HG03175 (cell line): ENCODE data around the gene NBEA.

Source experiments
- ATAC-seq: cut with Tn5 transposase; IDR thresholded peaks from one replicate; pipeline ENCODE4 v1.9.1; 2021; ENCODE audit warnings: mild to moderate bottlenecking, moderate library complexity; ENCODE audit not compliant: unreplicated experiment

NBEA gene

DNA sequence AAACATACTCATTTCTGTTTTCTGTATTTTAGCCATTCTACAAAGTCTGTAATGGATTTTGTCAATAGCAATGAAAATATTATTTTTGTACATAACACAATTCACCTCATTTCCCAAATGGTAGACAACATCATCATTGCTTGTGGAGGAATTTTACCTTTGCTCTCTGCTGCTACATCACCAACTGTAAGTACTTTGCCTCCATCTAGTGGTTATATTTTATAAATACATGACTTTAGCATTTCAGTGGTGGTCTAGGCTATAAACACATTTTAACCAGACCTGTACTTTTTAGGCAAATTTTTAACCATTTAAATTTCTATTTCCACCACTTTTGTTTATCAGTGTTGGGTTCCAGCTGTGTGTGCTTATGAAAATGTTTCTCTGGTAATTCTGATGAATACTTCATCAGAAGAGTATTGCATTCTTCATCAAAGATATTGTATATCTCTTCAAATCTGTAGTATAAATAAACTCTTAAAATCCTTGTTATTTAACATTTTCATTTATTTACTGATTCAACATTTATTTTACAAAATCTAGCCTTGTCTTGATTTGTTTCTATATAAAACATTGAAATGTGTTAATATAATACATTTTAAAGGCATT lies 222.4 kb downstream of the NBEA start:
- ATAC-seq, result peak; percentile 73

DNA sequence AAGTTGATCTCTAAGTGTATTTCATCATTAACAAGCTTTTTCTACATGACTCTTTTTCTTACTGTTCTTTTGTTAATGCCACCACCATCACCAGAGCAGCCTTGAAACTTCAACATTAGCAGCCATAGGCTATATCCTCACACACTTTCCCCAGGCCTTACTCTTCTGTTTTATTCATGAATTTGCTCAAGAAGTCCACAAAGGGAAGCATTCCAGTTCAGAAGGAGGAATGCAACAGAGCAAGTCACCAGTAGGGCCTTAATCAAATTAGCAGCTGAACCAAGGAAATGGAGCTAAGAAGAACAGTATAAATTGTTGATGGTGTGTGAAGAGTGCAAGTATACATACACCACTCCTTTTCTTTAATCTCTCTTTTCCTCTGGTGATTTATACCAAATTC lies 223.1 kb downstream of the NBEA start:
- ATAC-seq, result no peak

DNA sequence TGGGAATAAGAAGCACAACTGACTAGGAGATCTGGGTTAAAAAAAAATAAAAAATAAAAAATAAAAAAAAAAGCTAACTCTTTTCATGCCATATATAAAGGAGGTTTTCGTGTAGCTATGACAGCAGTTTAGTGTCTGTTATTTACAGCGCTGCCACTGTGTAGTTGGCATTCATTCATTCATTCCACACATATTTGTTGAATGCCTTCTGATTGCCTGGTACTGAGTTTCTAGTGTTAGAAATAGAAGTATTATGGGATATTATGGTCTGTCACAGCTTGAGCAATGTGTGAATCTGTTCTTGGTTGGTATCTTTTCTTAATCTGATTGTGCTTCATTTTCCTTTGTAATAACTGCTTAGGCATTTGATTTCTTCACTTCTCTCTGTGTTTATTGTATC lies 237.4 kb downstream of the NBEA start:
- no peak for ATAC-seq

DNA sequence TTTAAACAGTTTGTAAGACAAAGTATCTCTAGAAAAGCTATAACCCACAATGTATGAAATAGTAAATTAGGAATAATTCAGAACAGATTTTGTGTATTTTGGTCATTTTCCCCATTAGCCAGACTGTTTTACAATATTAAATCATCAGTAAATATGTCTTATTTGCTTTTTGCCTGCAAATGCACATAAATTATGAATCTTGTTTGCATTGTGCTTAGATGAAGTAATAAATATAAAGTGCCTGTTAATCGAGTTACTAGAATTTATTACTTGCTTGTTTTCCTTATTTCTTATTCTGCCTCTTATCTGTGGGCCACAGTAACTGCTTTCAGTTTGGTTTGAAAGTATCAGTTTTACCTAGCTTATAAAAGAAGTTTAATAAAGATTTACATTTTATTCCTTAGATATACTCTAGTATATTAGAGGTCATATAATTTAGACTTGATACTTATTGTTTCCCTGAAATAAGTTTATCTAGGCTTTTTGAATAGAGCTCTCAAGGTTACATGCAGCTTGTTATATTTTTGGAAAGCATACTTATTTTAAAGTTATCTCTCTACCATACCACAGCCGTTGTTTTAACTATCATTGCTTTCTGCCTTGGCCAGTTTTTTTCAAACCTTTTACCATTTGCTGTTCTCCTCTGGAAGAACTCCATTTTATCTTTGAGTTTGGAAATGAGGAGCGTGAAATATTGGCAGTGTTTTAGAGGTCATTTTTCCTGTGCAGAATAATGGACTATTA lies 238.0 kb downstream of the NBEA start:
- no peak for ATAC-seq

GRCh38 chr13:35190241-35190640 lies 248.2 kb downstream of the NBEA start:
- no peak for ATAC-seq

GRCh38 chr13:35191883-35192282 lies 249.8 kb downstream of the NBEA start:
- ATAC-seq, result no peak

- no peak for ATAC-seq
Measured at GRCh38 chr13:35198613-35199200, 256.6 kb downstream of the NBEA start.

DNA sequence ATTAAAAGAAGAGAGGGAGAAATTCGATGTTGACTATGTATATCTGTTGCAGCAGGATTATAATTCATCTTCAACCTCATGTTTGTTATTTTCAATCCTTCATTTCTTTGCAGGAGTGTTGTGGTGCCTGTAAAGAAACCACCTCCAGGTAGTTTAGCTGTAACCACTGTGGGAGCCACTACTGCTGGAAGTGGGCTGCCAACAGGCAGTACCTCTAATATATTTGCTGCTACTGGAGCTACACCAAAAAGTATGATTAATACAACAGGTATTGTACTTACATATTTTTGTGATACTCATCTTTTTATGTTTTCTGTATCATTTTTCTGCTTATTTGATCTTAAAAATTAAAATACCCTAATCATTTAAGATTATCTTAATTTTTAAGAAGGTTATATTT lies 266.5 kb downstream of the NBEA start:
- no peak for ATAC-seq

DNA sequence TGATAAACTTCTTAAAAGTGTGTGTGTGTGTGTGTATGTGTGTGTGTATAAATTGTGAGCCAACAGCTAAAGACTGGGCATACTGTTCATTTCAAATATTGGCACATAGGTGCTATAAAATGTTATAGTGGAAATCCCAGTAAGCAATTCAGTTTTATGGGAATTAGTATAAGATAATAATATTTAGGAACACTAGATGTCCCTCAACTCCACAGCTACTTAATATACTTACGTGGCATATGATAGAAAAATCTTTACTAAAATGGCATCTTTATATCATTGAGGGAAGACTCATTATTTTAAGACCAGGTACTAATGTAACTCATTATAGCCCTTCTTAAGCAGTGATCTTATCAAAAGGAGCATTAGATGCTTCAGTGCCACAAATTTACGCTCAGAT lies 268.2 kb downstream of the NBEA start:
- no peak for ATAC-seq

DNA sequence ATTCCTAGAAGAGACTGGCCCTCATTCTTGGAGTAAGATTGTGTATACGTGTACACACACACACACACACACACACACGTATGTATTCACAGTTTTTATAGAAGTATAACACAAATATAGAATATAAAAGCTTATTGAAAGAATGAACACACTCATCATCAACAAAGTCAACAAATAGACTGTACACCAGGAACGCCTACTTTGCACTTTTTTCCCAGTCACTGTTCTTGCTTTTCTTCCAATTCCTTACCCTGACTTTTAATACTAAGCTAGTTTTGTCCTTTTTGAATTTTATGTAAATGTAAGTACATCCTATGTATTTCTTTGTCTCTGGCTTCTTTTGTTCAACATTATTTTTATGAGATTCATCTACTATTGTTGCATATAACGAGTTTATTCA lies 269.9 kb downstream of the NBEA start:
- no peak for ATAC-seq

- ATAC-seq, result no peak
Measured at GRCh38 chr13:35213911-35214310, 271.8 kb downstream of the NBEA start.

- no peak for ATAC-seq
Measured at GRCh38 chr13:35216131-35216530, 274.1 kb downstream of the NBEA start.

GRCh38 chr13:35219021-35219420 lies 277.0 kb downstream of the NBEA start:
- no peak for ATAC-seq

GRCh38 chr13:35225159-35225558 lies 283.1 kb downstream of the NBEA start:
- no peak for ATAC-seq

DNA sequence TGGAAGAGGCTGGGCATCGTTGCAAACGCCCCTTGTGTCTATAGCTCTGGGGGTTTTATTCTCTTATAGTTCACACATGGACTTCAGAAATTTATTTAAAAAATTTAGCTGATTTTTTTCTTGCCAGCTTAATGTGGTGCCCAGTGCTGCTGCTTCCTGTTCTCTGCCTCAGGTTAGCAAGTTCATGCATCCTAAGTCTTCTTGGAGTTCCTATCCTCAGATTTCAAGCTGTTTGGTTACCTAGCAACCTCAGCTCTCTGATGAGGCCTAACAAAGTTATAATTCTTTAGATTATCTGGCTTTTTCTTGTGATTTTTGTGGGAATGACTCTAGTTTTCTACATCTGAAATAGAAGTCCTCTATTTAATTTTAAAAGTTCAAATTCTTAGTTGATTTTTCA lies 283.5 kb downstream of the NBEA start:
- ATAC-seq, result no peak

DNA sequence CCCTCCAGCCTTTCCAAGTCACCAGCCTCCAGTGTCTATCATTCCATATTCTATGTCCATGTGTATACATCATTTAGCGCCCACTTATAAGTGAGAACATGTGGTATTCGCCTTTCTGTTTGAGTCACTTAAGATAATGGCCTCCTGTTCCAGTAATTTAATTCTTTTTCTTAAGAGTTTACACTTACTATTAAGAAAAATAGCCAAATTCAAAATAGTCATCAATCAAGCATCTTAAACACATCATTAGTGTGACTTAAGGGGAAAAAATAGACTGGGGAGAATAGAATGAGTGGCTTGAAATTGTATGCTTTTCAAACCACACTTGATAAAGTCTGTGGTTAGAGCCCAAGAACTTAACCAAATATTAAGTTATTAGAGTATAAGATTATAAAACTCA lies 286.5 kb downstream of the NBEA start:
- ATAC-seq, result no peak

DNA sequence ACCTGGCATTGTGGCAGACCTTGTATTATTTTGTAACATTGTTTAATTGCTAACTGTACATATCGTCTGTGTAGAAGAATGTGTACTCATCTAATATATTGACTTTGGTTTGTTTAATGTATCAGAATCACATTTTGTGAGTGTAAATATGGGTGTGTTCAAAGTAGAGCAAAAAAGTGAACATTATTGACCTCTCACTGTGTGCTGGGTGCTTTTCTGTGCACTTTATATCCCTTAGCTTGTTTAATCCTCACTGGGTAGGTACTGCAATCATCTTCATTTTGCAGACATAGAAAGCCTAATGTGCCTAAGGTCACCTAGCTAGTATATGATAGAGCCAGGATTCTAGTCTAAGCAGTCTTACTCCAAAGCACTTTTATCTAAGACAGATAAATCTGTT lies 289.4 kb downstream of the NBEA start:
- no peak for ATAC-seq

GRCh38 chr13:35238274-35238673 lies 296.2 kb downstream of the NBEA start:
- ATAC-seq, result no peak

GRCh38 chr13:35252536-35253205 lies 310.6 kb downstream of the NBEA start:
- ATAC-seq, result peak; percentile 97

DNA sequence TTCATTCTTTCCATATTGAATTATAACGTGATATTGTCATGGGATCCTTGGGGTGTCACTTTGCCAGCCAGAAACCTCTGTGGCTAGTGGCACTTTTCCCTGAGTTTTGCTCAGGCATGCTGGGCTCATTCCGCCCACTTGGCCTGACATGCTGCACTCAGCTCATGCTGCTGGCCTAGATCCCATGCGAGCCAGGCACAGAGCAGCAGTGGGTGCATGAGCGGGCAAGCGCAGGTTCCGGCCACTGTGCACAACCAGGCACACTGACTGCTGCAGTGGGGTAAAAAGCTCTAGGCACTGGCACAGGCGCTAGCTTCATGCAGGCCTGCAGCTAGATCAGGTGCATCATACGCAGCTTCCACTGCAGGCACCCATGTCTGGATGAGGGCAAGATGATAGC lies 313.2 kb downstream of the NBEA start:
- no peak for ATAC-seq

DNA sequence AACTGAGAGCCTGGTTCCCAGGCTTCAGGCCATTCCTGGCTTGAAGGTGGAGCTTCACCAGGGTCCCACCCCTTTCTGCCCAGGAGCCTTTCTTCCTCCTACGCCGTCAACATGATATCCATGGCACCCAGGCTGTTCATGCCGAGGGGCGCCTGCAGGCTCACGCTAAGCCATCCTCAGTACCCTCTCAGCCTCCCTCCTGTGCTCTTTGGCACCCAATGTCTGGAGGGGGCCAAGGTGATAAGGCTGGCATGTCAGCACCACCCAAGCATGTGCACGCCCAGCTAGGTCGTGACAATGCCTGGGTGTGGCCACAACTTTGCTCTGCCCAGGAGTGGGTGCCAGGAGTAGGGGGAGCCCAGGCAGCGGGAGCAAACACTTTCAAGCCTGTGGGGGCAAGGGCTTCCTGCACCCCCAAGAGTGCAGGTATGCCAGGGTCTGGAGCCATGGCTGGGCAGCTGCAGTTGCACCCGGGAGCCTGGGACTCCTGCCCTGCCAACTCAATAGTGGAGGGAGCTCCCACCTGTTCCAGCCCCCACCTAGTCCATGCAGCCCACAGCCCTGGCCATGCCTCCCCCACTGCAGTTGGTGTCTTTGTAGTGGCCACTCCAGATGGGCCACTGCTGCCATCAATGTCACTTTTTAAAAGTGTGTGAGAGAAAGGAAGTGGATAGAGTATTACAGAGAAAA lies 314.5 kb downstream of the NBEA start:
- no peak for ATAC-seq
